Activated naive CD4-positive, alpha-beta T cell treated with anti-CD3 and anti-CD28 coated beads, Interleukin-2, amount 50 U/mL, for 24 hours (primary cell): ENCODE data around the gene VSTM2B.
"Not testable (repeated sequence)": the region's sequence is repeated elsewhere in the genome, so short reads cannot be mapped to it uniquely, and the experiment has no call there.

Source experiments
- H3K27ac Mint-ChIP-seq: one replicate; pipeline ENCODE4 v1.8.0; 2021; ENCODE audit warnings: mild to moderate bottlenecking, mixed read lengths
- H3K27me3 Mint-ChIP-seq: one replicate; pipeline ENCODE4 v1.8.0; 2021; ENCODE audit warnings: mixed read lengths
- H3K36me3 Mint-ChIP-seq: one replicate; pipeline ENCODE4 v1.8.0; 2021; ENCODE audit warnings: mixed read lengths
- H3K4me1 Mint-ChIP-seq: one replicate; pipeline ENCODE4 v1.8.0; 2021; ENCODE audit warnings: mixed read lengths
- H3K4me3 Mint-ChIP-seq: one replicate; pipeline ENCODE4 v1.8.0; 2021; ENCODE audit warnings: mild to moderate bottlenecking, mixed read lengths
- H3K9me3 Mint-ChIP-seq: one replicate; pipeline ENCODE4 v1.8.0; 2021; ENCODE audit warnings: mixed read lengths

VSTM2B gene

GRCh38 chr19:29525901-29526729 is at the start of gene VSTM2B:
Gene VSTM2B, plus strand, starts transcription at chr19:29525994. Its CDS starts 590 bp downstream, at chr19:29526584.
- Mint-ChIP-seq H3K36me3 (peaks cover 2% of the 10 kb centered on the region), H3K27ac (no peak within 1 kb of the TSS), H3K4me3 (peak within 1 kb of the TSS; percentile 66), H3K4me1 (peaks cover 19% of the 10 kb centered on the region), H3K27me3 (peaks cover 34% of the 10 kb centered on the region), H3K9me3 (no peaks in the 10 kb centered on the region)

GRCh38 chr19:29476528-29476927 is 49.3 kb upstream of the VSTM2B start:
- peaks cover 24% of the 10 kb centered on the region for H3K27me3 Mint-ChIP-seq
- H3K4me3 Mint-ChIP-seq: no peak overlapping the region

GRCh38 chr19:29477831-29478577 is 47.8 kb upstream of the VSTM2B start:
- no peaks in the 10 kb centered on the region for H3K36me3 Mint-ChIP-seq
- H3K9me3 Mint-ChIP-seq: no peaks in the 10 kb centered on the region
- H3K27ac Mint-ChIP-seq: no peak overlapping the region
- peaks cover 21% of the 10 kb centered on the region for H3K27me3 Mint-ChIP-seq
- H3K4me1 Mint-ChIP-seq: no peaks in the 10 kb centered on the region
- no peak overlapping the region for H3K4me3 Mint-ChIP-seq

More at GRCh38 chr19:29476528-29476927, 49.3 kb upstream of the VSTM2B start:
- Mint-ChIP-seq H3K36me3 (no peaks in the 10 kb centered on the region), H3K9me3 (no peaks in the 10 kb centered on the region), H3K27ac (no peak overlapping the region), H3K4me1 (no peaks in the 10 kb centered on the region)

- Mint-ChIP-seq H3K36me3 (no peaks in the 10 kb centered on the region), H3K4me1 (no peaks in the 10 kb centered on the region), H3K27ac (no peak overlapping the region), H3K9me3 (no peaks in the 10 kb centered on the region), H3K27me3 (peaks cover 17% of the 10 kb centered on the region), H3K4me3 (no peak overlapping the region)
Observed at GRCh38 chr19:29478578-29479565, 46.9 kb upstream of the VSTM2B start.

GRCh38 chr19:29479941-29480340 is 45.9 kb upstream of the VSTM2B start:
- H3K4me3 Mint-ChIP-seq: no peak overlapping the region
- peaks cover 18% of the 10 kb centered on the region for H3K27me3 Mint-ChIP-seq
- no peaks in the 10 kb centered on the region for H3K9me3 Mint-ChIP-seq
- H3K4me1 Mint-ChIP-seq: no peaks in the 10 kb centered on the region
- no peaks in the 10 kb centered on the region for H3K36me3 Mint-ChIP-seq
- H3K27ac Mint-ChIP-seq: no peak overlapping the region

GRCh38 chr19:29480507-29480906 is 45.3 kb upstream of the VSTM2B start:
- no peaks in the 10 kb centered on the region for H3K4me1 Mint-ChIP-seq
- no peaks in the 10 kb centered on the region for H3K36me3 Mint-ChIP-seq
- peaks cover 16% of the 10 kb centered on the region for H3K27me3 Mint-ChIP-seq
- no peaks in the 10 kb centered on the region for H3K9me3 Mint-ChIP-seq
- H3K27ac Mint-ChIP-seq: no peak overlapping the region
- H3K4me3 Mint-ChIP-seq: no peak overlapping the region

- no peaks in the 10 kb centered on the region for H3K4me1 Mint-ChIP-seq
- H3K36me3 Mint-ChIP-seq: no peaks in the 10 kb centered on the region
- H3K27ac Mint-ChIP-seq: no peak overlapping the region
- no peaks in the 10 kb centered on the region for H3K9me3 Mint-ChIP-seq
- peaks cover 16% of the 10 kb centered on the region for H3K27me3 Mint-ChIP-seq
- no peak overlapping the region for H3K4me3 Mint-ChIP-seq
Observed at GRCh38 chr19:29482855-29483640, 42.7 kb upstream of the VSTM2B start.

- no peak overlapping the region for H3K27ac Mint-ChIP-seq
- H3K36me3 Mint-ChIP-seq: no peaks in the 10 kb centered on the region
- H3K4me1 Mint-ChIP-seq: no peaks in the 10 kb centered on the region
- H3K4me3 Mint-ChIP-seq: no peak overlapping the region
- no peaks in the 10 kb centered on the region for H3K9me3 Mint-ChIP-seq
- peaks cover 16% of the 10 kb centered on the region for H3K27me3 Mint-ChIP-seq
Observed at GRCh38 chr19:29483641-29483920, 42.2 kb upstream of the VSTM2B start.

GRCh38 chr19:29483944-29484581 is 41.7 kb upstream of the VSTM2B start:
- H3K27me3 Mint-ChIP-seq: peaks cover 16% of the 10 kb centered on the region
- H3K27ac Mint-ChIP-seq: no peak overlapping the region
- no peaks in the 10 kb centered on the region for H3K36me3 Mint-ChIP-seq
- H3K9me3 Mint-ChIP-seq: no peaks in the 10 kb centered on the region
- no peak overlapping the region for H3K4me3 Mint-ChIP-seq
- no peaks in the 10 kb centered on the region for H3K4me1 Mint-ChIP-seq

GRCh38 chr19:29484876-29485275 is 40.9 kb upstream of the VSTM2B start:
- H3K36me3 Mint-ChIP-seq: no peaks in the 10 kb centered on the region
- no peaks in the 10 kb centered on the region for H3K9me3 Mint-ChIP-seq
- H3K4me1 Mint-ChIP-seq: no peaks in the 10 kb centered on the region
- H3K4me3 Mint-ChIP-seq: no peak overlapping the region
- no peak overlapping the region for H3K27ac Mint-ChIP-seq
- peaks cover 16% of the 10 kb centered on the region for H3K27me3 Mint-ChIP-seq

- Mint-ChIP-seq H3K36me3 (no peaks in the 10 kb centered on the region), H3K4me1 (no peaks in the 10 kb centered on the region), H3K4me3 (no peak overlapping the region), H3K27ac (no peak overlapping the region), H3K27me3 (peaks cover 19% of the 10 kb centered on the region), H3K9me3 (no peaks in the 10 kb centered on the region)
Observed at GRCh38 chr19:29485293-29485692, 40.5 kb upstream of the VSTM2B start.

GRCh38 chr19:29486961-29487360 is 38.8 kb upstream of the VSTM2B start:
- not testable (repeated sequence) for H3K36me3 Mint-ChIP-seq, H3K9me3 Mint-ChIP-seq, H3K27ac Mint-ChIP-seq, H3K4me1 Mint-ChIP-seq, H3K4me3 Mint-ChIP-seq
- peaks cover 25% of the 10 kb centered on the region for H3K27me3 Mint-ChIP-seq

GRCh38 chr19:29487432-29487831 is 38.4 kb upstream of the VSTM2B start:
- no peaks in the 10 kb centered on the region for H3K9me3 Mint-ChIP-seq
- H3K27ac Mint-ChIP-seq: no peak overlapping the region
- no peaks in the 10 kb centered on the region for H3K4me1 Mint-ChIP-seq
- H3K27me3 Mint-ChIP-seq: peaks cover 26% of the 10 kb centered on the region
- H3K4me3 Mint-ChIP-seq: no peak overlapping the region
- no peaks in the 10 kb centered on the region for H3K36me3 Mint-ChIP-seq

GRCh38 chr19:29488316-29488715 is 37.5 kb upstream of the VSTM2B start:
- H3K9me3 Mint-ChIP-seq: no peaks in the 10 kb centered on the region
- H3K27me3 Mint-ChIP-seq: peaks cover 26% of the 10 kb centered on the region
- H3K4me1 Mint-ChIP-seq: no peaks in the 10 kb centered on the region
- H3K4me3 Mint-ChIP-seq: no peak overlapping the region
- H3K27ac Mint-ChIP-seq: no peak overlapping the region
- H3K36me3 Mint-ChIP-seq: no peaks in the 10 kb centered on the region
